Parathyroid adenoma (tissue), 2 donors: Measurements from ENCODE around the gene CLCA4.

Source experiments
- H2AFZ ChIP-seq: fragments of 300-600 bp; sonication (generic); one replicate; pipeline ENCODE4 v1.7.0; 2017; ENCODE audit warnings: antibody characterized with exemption, mild to moderate bottlenecking
- H3K27ac ChIP-seq: fragments of 300-600 bp; sonication (generic); one replicate; pipeline ENCODE4 v1.7.0; 2017
- H3K27me3 ChIP-seq: fragments of 300-600 bp; sonication (generic); one replicate; pipeline ENCODE4 v1.7.0; 2017; ENCODE audit warnings: low read length; ENCODE audit not compliant: control insufficient read depth, insufficient read depth
- H3K36me3 ChIP-seq: fragments of 300-600 bp; sonication (generic); one replicate; pipeline ENCODE4 v1.7.0; 2017; ENCODE audit warnings: low read length; ENCODE audit not compliant: control insufficient read depth, insufficient read depth
- H3K4me1 ChIP-seq: fragments of 300-600 bp; sonication (generic); one replicate; pipeline ENCODE4 v1.7.0; 2017; ENCODE audit warnings: control low read depth
- H3K4me2 ChIP-seq: fragments of 300-600 bp; sonication (generic); one replicate; pipeline ENCODE4 v1.7.0; 2017; ENCODE audit warnings: low read length
- H3K4me3 ChIP-seq: fragments of 300-600 bp; sonication (generic); one replicate; pipeline ENCODE4 v1.7.0; 2017; ENCODE audit warnings: low read depth, low read length
- H3K79me2 ChIP-seq: fragments of 300-600 bp; sonication (generic); one replicate; pipeline ENCODE4 v1.7.0; 2017; ENCODE audit warnings: control low read depth
- H3K9ac ChIP-seq: fragments of 300-600 bp; sonication (generic); one replicate; pipeline ENCODE4 v1.7.0; 2017; ENCODE audit warnings: mild to moderate bottlenecking
- H3K9me3 ChIP-seq: fragments of 300-600 bp; sonication (generic); one replicate; pipeline ENCODE4 v1.7.0; 2017; ENCODE audit warnings: low read length; ENCODE audit not compliant: control insufficient read depth
- TF ChIP-seq, protein P1 (sequence below): fragments of 300-600 bp; sonication (generic); IDR thresholded peaks from one replicate; pipeline ENCODE4 v1.7.0; 2017; ENCODE audit warnings: antibody characterized with exemption, mild to moderate bottlenecking
- donor health status: primary hyperparathyroidism.

CLCA4 gene

GRCh38 chr1:86552376-86552775 lies 5.5 kb downstream of the CLCA4 start:
- no peak overlapping the region for H3K4me2 ChIP-seq
- H3K27ac ChIP-seq, result no peak overlapping the region
- no peak overlapping the region for H2AFZ ChIP-seq
- H3K79me2 ChIP-seq, result no peaks in the 10 kb centered on the region
- TF ChIP-seq, protein P1, sequence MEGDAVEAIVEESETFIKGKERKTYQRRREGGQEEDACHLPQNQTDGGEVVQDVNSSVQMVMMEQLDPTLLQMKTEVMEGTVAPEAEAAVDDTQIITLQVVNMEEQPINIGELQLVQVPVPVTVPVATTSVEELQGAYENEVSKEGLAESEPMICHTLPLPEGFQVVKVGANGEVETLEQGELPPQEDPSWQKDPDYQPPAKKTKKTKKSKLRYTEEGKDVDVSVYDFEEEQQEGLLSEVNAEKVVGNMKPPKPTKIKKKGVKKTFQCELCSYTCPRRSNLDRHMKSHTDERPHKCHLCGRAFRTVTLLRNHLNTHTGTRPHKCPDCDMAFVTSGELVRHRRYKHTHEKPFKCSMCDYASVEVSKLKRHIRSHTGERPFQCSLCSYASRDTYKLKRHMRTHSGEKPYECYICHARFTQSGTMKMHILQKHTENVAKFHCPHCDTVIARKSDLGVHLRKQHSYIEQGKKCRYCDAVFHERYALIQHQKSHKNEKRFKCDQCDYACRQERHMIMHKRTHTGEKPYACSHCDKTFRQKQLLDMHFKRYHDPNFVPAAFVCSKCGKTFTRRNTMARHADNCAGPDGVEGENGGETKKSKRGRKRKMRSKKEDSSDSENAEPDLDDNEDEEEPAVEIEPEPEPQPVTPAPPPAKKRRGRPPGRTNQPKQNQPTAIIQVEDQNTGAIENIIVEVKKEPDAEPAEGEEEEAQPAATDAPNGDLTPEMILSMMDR, result no peak
- no peaks in the 10 kb centered on the region for H3K4me1 ChIP-seq
- H3K4me3 ChIP-seq, result no peak overlapping the region
- H3K9ac ChIP-seq, result no peak overlapping the region
- H3K36me3 ChIP-seq, result no peaks in the 10 kb centered on the region
- H3K27me3 ChIP-seq, result no peaks in the 10 kb centered on the region
- H3K9me3 ChIP-seq, result no peaks in the 10 kb centered on the region

DNA sequence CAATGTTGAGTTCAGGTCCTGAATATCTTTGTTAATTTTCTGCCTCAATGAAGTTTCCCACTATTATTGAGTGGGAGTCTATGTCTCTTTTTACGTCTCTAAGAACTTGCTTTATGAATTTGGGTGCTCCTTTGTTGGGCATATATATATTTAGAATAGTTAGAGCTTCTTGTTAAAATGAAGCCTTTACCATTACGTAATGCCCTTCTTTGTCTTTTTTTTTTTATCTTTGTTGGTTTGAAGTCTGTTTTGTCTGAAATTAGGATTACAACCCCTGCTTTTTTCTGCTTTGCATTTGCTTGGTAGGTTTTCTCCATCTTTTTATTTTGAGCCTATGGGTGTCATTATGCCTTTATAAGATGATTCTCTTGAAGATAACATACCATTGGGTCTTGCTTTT lies 10.9 kb downstream of the CLCA4 start:
- no peaks in the 10 kb centered on the region for H3K36me3 ChIP-seq
- H3K4me1 ChIP-seq, result no peaks in the 10 kb centered on the region
- no peak overlapping the region for H3K4me2 ChIP-seq
- H3K9ac ChIP-seq, result no peak overlapping the region
- TF ChIP-seq, protein P1, result no peak
- no peaks in the 10 kb centered on the region for H3K9me3 ChIP-seq
- no peak overlapping the region for H3K4me3 ChIP-seq
- no peaks in the 10 kb centered on the region for H3K79me2 ChIP-seq
- no peak overlapping the region for H3K27ac ChIP-seq
- H2AFZ ChIP-seq, result no peak overlapping the region
- no peaks in the 10 kb centered on the region for H3K27me3 ChIP-seq

- Histone ChIP-seq H3K9ac (no peak overlapping the region), H3K27ac (no peak overlapping the region), H3K9me3 (no peaks in the 10 kb centered on the region), H2AFZ (no peak overlapping the region), H3K27me3 (no peaks in the 10 kb centered on the region), H3K36me3 (no peaks in the 10 kb centered on the region), H3K4me3 (no peak overlapping the region), H3K4me2 (no peak overlapping the region), H3K79me2 (no peaks in the 10 kb centered on the region), H3K4me1 (no peaks in the 10 kb centered on the region)
- TF ChIP-seq, protein P1, result no peak
Observed at GRCh38 chr1:86563849-86564248, 17.0 kb downstream of the CLCA4 start.

- Histone ChIP-seq H3K79me2 (no peaks in the 10 kb centered on the region), H3K4me2 (no peak overlapping the region), H3K9ac (no peak overlapping the region), H3K27me3 (no peaks in the 10 kb centered on the region), H3K36me3 (no peaks in the 10 kb centered on the region), H3K4me3 (no peak overlapping the region), H3K4me1 (no peaks in the 10 kb centered on the region), H3K27ac (no peak overlapping the region), H2AFZ (no peak overlapping the region), H3K9me3 (no peaks in the 10 kb centered on the region)
- TF ChIP-seq, protein P1, result no peak
Observed at GRCh38 chr1:86567341-86567740, 20.5 kb downstream of the CLCA4 start.

DNA sequence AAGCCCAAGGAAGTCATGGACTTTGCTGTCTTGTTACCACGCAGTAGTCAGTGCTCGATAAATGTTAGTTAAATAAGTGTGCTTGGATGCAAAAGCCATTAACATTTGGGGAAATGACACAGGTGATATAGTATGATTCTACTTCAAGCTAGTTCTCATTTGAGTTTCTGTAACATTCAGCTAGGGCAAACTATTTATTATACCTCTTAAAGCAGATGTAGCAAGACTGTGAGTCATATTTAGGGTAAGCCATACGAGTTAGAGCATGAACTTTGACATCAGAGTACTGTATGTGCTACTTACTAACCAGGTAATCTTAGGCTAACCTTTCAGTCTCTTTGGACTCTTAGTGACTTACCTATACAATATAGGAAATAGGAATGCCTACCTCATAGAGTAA lies 21.0 kb downstream of the CLCA4 start:
- Histone ChIP-seq H3K36me3 (no peaks in the 10 kb centered on the region), H3K4me2 (no peak overlapping the region), H2AFZ (no peak overlapping the region), H3K27me3 (no peaks in the 10 kb centered on the region), H3K4me1 (no peaks in the 10 kb centered on the region), H3K4me3 (no peak overlapping the region), H3K9me3 (no peaks in the 10 kb centered on the region), H3K9ac (no peak overlapping the region), H3K27ac (no peak overlapping the region), H3K79me2 (no peaks in the 10 kb centered on the region)
- TF ChIP-seq, protein P1, result no peak
